HG03066 (cell line): ENCODE measurements around the gene DTNBP1.
"Not testable (repeated sequence)": the region's sequence is repeated elsewhere in the genome, so short reads cannot be mapped to it uniquely, and the experiment has no call there.

ENCODE experiments used
- ATAC-seq: cut with Tn5 transposase; IDR thresholded peaks from one replicate; pipeline ENCODE4 v1.9.1; 2021; ENCODE audit warnings: low read depth; ENCODE audit not compliant: unreplicated experiment

The DTNBP1 gene

DNA sequence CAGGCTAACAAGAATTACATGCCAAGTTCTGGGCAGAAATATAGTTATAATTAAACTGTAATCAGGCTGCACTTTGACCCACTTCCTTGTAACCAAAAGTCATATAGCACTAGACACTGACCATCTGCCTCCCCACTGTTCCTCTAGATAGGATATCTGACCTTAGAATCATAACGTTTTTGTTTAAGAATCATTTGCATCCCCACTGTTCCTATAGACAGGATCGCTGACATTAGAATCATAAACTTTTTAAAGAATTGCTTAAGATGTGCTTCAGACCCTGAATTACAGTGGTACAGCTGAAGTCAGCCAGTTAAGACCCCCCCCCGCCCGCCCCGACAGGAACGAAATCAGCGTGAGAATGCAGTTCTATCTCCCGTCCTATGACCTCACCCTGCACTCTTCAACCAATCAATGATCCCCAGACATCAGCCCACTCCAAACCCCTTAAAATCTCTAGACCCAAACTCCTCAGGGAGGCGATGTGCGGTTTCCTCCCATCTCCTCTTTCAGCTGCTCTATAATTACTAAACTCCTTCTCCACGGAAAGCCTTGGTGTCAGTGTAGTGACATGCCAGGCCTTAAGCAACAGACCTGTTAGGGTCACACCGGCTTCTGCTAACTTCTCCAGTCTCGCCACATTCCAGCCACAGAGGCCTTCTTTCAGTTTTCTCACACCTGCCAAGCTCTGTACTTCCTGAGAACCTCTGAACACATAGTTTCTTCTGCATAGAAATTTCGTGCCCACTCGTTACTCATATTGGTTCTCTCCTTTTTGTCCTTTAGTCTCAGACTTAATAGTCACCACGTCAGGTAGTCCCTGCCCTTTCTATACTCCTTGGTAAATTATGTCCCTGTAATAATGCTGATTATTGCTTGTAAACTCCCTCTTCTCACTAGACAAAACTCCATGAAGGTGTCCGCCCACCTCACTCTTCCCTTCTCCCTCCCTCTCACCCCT, 93.5 kb downstream of the DTNBP1 start:
- ATAC-seq, result no peak

DNA sequence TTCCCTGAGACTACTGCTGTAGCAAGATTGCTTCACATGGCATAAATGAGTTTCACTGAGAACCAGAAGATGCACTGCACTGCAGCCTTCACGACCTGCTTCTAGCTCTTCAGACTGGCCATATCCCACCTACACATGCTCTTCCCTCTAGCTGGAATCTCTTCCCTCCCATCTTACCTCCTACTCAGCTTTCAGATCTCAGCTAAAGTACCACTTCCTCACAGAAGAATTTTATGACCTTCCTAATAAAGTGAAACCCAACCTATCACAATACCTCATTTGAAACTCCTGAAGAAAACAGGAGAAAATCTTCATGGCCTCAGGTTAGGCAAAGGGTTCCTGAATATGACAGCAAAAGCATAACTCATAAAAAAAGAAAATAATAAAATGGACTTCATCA, 99.9 kb downstream of the DTNBP1 start:
- no peak for ATAC-seq

DNA sequence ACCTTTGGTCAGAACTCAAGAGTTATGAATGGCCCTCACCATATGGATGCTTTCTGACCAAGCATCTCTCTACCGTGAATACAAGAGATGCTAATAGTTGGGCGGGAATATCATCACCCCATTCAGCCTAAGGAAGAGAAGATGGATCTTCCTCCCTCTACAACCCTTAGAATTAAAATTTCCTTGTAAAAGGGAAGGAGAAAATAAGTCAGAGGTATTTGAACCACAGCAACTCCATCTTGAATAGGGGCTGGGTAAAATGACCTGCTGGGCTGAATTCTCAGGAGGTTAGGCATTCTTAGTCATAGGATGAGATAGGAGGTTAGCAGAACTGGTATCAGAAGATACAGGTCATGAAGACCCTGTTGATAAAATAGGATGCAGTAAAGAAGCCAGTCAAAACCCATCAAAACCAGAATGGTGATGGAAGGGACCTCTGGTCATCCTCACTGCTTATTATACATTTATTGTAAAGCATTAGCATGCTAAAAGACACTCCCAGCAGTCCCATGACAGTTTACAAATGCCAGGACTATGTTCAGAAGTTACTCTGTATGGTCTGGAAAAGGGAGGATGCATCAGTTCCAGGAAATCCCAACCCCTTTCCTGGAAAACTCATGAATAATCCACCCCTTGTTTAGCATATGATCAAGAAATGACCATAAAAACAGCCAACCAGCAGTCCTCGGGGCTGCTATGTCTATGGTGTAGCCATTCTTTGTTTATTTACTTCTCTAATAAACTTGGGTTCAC, 101.2 kb downstream of the DTNBP1 start:
- no peak for ATAC-seq

DNA sequence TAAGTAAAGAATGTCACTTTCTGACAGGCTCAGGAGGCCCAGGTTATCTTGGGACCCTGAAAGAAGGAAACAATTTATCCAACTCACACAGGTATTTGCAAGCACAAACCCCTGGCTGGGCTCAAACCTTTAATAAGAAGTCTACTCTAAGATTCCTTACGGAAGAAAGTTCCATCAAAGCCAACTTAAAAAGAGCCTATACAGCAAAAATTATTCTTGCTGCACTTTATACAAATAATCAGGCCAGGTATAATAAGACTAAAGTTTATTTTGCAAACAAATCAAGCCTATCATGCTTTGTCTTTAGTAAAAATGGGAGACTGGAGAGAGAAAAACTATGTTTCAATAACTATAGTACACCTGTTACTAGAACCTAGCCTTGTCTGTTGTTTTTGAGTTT, 102.1 kb downstream of the DTNBP1 start:
- ATAC-seq, result no peak

DNA sequence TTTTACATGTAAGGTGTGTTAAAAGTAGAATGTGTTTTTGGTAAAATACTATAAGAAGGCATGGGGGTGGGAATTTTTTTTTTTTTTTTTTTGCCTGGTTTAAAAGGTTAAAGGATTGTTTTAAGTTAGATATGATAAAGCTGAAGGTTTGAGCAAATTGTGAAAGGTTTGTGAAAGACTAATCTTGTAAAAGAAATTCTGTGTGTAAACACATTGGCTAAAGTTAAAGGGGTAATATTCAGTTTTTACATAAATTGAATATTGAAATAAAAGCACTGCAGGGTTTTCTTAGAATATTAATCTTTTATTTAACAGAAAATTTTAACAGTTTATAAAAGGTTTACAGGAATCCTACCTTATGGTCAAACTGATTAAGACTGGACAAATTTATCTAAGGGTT, 105.7 kb downstream of the DTNBP1 start:
- no peak for ATAC-seq

DNA sequence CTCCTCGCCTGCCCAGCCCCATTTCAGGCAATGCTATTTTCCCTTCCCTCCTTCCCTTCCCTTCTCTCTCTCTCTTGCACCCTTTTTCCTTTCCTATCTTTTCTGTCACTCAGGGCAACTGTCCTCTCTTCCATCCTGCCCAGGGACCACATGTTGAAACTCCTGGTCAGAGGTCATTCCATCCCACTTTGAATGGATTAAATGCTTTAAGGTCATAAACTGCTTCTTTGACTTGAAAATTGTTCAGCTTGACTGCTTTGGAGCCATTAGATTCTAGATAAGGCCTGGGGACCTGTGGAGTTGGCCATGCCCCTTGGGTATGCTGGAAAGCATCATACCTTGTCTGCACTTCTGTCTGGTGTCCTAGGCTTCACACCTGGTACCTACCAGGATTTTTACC, 106.1 kb downstream of the DTNBP1 start:
- ATAC-seq, result no peak

DNA sequence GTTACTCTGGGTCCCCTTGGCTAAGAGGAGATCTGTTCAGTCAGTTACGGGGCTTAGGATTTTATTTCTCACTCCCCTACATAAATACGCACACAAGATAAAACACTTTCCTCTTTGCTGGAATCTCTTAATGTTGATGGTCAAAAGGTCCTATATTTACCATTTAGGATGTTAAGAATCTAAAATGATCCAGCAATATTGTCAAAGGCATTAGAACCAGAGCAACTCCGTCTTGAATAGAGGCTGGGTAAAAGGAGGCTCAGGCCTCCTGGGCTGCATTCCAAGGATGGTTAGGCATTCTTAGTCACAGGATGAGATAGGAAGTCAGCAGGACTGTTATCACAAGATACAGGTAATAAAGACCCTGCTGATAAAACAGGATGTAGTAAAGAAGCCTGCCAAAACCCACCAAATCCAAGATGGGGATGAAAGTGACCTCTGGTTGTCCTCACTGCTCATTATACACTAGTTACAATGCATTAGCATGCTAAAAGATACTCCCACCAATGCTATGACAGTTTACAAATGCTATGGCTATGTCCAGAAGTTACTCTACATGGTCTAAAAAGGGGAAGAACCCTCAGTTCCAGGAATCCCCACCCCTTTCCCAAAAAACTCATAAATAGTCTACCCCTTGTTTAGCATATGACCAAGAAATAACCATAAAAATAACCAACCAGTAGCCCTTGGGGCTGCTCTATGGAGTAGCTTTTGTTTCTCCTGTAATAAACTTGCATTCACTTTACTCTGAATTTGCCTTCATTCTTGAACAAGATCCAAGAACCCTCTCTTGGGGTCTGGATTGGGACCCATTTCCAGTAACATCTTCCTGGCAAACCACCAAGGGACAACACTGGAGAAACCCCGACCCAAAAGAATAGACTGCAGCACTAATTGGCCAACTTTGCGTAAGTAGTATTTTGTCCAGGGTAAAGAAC, 107.5 kb downstream of the DTNBP1 start:
- ATAC-seq, result no peak

DNA sequence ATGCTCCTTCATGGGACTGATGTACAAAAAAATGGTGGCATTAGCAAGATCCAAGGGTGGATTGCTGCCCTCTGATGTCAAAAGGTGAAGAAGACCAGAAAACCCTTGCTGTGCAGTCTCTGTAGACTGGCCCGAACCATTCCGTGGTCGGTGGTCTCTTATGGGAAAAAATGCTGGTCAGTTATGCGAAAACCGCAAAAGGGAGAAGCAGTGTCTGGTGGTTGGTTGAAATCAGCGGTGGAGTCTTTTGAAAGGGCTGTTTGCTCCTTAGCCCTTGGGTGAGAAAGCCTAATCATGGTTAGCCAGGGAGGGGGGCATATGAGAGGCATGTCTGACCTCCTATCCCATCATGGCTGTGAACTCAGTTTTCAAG, 108.1 kb downstream of the DTNBP1 start:
- ATAC-seq, result no peak

DNA sequence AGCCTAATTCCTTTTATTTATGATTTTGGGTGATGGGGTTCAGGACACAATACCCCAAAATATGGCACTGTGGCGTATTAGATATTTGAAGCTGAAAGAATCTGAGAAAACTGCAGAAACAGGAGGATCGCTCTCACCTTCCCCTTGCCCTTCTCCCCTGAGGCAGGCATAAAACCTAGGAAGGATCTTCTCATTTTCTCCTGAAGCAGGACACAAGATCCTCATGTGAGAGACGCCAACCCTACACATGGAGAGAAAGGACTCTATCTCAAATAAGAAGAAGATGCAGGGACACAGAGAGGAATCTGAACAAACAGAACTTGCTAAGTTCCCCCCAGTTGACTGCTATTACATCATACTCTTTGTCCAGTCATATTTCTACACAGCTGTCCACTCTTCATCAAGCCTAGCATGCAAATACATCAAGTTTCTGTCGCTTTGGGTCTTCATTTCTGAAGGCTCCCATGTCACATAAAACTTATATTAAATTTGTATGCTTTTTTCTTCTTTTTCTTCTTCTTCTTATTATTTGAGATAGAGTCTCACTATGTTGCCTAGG, 109.0 kb downstream of the DTNBP1 start:
- ATAC-seq, result no peak

DNA sequence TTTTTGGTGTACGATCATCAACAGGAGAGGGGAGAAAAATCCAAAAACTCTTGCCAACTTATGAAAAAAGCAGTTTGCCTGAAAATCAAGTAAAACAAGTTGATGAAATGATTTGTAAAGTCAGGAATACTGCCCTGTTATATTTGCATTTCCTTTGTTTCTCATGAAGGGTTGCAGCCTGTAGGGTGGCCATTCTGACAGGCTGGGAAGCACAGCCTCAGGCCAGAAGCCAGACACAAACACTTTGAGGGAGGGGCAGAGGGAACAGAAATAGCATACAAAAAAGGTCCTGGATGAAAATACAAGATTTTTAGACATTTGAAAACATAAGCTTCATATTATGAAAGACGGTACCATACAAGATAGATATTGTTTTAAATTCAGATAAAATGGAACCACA, 109.8 kb downstream of the DTNBP1 start:
- ATAC-seq, result no peak

DNA sequence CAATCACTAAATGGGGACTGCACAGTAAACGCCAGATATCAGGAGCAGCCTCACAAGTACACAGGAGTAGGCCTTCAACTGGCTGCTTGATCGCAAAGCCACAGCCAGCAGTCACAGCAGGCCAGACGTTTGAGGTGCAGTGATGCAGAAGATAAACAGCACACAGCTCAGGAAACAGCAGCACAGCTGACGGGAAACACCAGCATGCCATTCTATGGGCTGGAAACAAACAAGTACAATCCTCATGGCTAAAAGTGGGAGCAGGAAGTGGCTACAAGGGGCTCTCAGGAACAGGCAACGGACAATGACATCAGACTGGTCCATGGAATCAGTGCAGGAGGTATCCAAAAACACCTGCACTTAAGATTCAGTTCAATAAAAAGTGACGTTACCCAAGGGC, 111.0 kb downstream of the DTNBP1 start:
- no peak for ATAC-seq

DNA sequence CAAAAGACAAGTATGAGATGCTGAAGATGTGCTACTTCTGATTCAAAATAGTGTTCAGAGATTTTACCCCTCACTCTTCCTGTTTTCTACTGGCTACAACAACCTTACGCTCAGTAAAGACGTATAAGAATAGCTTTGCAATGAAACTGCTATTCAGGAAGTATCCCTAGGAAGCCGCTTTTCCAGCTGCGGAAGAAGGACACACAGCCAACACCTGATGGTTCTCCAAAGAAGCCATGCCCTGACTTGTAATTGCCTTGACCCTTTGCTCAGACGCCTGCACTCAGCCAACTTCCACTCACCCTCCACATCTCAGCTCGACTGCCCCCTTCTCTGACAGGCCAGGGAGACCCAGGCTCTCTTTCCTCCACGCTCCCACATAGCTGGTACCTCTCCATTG, 111.6 kb downstream of the DTNBP1 start:
- ATAC-seq, result no peak

DNA sequence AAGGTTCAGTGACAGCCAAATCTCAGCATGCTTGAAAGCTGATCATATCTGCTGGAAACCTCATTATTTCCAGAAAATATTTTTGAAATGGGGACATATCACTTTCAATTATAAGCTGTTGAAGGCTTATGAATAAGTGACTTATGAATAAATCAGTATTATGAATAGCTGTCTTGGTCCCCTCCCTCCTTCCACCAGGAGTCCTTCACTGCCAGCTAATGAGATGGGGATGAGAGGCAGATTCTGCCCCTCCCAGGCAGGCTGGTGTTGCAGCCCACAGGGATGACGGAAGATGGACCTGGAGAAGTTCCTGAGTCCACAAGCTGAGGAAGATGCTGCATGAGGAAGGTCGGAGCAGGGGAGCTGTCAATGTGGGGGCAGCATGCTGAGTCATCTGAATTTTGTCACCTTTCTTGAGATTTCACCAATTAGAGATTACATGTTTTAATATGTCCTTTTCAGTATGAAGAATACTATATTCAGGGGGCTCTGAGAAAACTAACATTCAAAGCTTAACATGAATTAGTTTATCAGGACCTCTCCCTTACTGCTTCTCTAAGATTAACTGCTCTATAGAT, 112.2 kb downstream of the DTNBP1 start:
- no peak for ATAC-seq

DNA sequence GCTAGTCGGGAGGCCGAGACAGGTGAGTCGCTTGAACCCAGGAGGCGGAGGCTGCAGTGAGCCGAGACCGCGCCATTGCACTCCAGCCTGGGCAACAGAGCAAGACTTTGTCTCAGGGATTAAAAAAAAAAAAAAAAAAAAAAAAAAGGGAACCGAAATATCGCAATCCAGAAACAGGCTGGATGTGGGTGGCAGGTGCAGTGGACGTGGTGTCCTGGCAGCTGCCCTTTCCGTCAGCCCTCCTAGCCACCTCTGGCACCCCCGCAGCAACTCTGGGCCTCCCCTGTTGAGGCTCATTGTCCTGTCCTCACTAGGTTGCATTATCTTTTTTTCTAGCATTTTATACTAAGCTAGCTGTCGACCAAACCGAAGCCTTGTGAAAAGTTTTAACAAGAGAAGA, 113.5 kb downstream of the DTNBP1 start:
- ATAC-seq, result no peak

DNA sequence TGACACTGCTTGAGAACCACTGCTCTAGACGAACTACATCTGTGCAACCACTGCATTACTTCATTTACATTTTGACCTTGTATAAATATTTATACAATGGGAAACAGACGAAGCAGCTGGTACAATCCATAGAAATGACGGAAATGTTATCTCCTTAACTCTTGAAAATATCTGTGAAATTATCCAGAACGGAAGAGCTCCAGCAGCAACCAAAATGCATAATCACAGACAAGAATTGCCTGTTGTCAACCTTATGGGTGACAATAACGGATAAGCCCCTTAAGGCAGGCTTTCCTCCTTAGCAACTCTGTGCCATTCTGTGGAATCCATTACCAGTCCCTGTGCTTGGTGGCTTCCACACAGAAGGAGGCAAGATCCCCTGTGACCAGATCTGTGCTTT, 115.4 kb downstream of the DTNBP1 start:
- no peak for ATAC-seq

DNA sequence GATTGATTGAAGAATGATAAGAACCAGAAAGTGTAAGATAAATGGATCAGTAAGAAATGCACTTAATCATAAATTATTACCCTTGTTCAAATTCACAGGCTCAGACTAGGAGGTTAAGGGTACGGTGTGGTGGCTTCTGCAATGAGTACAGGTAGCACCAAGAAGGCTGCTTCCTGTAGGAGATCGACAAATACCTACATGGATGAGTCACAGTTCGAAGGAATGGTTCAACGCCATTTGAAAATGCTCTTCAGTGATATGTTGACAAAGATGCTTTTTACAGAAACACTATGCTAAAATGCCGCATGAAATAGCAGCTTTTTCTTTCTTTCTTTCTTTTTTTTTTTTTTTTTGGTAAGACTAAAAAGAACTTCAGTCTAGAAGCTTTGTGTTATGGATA, 116.2 kb downstream of the DTNBP1 start:
- no peak for ATAC-seq

DNA sequence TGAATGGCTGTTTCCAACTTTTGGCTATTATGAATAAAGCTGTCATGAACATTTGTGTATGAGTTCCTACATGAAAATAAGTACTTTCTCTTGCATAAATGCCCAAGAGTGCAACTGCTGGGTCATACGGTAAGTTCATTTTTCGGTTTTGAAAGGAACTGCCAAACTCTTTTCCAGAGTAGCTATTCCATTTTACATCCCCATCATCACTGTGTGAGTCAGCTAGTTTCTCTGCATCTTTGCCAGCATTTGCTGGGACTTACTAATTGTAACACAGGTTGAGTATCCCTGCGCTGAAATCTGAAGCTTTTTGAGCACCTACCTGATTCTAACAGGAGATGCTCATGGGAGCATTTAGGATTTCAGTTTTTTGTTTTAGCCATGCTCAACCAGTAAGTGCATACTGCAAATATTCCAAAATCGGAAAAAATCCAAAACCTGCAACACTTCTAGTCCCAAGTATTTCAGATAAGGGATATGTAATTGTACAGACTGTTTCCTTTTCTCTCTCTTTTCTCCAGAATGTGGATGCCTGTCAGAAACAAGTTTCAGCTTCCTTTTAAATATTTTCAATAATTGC, 118.4 kb downstream of the DTNBP1 start:
- no peak for ATAC-seq

DNA sequence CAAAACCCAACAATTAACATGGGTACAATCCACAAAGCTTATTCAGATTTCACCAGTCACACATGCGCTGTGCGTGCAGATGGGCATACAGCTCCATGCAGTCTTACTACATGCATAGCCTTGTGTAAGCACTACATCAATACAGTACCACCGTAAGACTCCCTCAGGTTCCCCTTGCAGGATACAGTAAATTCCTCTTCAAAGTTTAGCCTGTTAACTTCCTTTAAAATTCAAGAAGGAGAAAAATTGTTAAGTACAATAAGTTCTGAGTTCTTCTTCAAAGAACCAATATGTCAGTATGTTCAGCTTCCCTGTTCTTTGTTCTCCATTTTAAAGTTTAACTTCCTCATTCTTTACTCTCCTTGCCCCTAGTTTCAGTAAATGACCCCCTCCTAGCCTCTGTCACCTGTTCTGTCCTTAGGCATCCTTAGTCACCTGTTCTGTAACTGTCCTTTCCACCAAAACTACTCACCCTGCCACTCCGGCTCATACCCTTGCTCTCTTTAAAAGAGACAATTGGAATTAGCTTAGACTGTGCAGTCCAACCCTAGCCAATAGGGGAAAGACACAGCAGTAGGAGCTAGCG, 119.4 kb downstream of the DTNBP1 start:
- ATAC-seq, result not testable (repeated sequence)

DNA sequence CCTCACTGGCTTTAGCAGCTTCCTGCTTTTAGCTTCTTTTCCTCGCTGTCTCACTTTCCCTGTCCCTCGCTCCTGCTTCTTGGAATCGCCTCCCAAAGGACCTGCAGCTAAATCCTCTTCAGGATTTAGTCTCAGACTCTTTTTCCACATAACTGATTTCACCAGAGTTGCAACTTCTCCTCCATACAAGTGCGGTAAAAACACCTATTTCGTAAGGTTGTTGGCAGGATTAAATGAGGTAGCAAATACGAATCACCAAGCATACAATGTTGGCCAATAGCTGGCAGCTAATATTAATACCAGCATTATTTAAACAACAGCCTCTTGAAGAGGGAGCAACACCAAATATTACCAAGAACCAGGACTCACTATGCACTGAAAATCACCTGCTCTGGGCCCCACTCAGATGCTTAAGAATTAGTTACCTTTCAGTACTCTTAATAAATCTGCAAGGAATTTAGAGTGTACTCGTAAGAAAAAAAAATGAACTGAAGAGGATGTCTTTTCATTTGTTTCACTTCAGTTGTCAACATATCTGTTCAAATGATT, 123.0 kb downstream of the DTNBP1 start:
- ATAC-seq, result no peak
